HL-60 (cell line): ENCODE results near the gene ZEB1.

Experiments used
- DNase-seq, 2 experiments: peaks; one replicate each; pipeline ENCODE4 v3.0.0-alpha.2; 2010 to 2020; ENCODE audit warnings: low read depth in 1 of 2, low spot score in 1 of 2
- H3K27ac ChIP-seq: fragments of 250-450 bp; sonication (Bioruptor Pico); replicated peaks from 2 replicates; pipeline ENCODE4 v1.5.1; 2020; ENCODE audit warnings: mild to moderate bottlenecking, moderate library complexity
- H3K27me3 ChIP-seq: fragments of 250-450 bp; sonication (Bioruptor Pico); 2 replicates; pipeline ENCODE4 v1.5.1; 2021; ENCODE audit warnings: mild to moderate bottlenecking, moderate library complexity; ENCODE audit not compliant: insufficient read depth, poor library complexity, severe bottlenecking
- H3K4me3 ChIP-seq: replicated peaks from 2 replicates; pipeline ENCODE4 v1.5.1; 2011; ENCODE audit warnings: mild to moderate bottlenecking, control low read depth, low read length; ENCODE audit not compliant: insufficient read depth
- GABPA ChIP-seq: IDR thresholded peaks from 2 replicates; pipeline ENCODE4 v1.6.1; 2012; ENCODE audit warnings: low read depth
- POLR2AphosphoS5 ChIP-seq: IDR thresholded peaks from 2 replicates; pipeline ENCODE4 v1.6.1; 2012; ENCODE audit warnings: low read depth
- SPI1 ChIP-seq: IDR thresholded peaks from 2 replicates; pipeline ENCODE4 v1.6.1; 2012; ENCODE audit warnings: low read depth, mild to moderate bottlenecking, borderline replicate concordance
- TF ChIP-seq, protein P1 (sequence below): IDR thresholded peaks from one replicate; pipeline ENCODE4 v1.5.1; 2011; ENCODE audit warnings: low read length, control low read depth, inconsistent platforms; ENCODE audit not compliant: insufficient read depth
- TF ChIP-seq, protein P2 (sequence below): IDR thresholded peaks from 2 replicates; pipeline ENCODE4 v1.6.1; 2012; ENCODE audit warnings: low read depth; ENCODE audit not compliant: insufficient replicate concordance

Gene ZEB1

DNA sequence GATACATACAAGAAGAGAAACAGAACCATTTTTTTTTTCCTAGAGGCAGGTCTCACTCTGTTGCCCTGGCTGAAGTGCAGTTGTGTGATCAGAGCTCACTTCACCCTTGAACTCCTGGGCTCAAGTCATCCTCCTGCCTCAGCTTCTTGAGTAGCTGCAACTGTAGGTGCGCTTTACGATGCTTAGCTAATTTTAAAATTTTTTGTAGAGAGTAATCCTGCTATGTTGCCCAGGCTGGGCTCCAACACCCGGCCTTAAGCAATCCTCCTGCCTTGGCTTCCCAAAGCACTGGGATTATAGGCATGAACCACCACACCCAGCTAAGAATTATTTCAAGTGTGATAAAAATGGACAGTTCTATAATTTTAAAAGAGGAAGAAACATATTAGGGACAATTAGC lies 5.6 kb upstream of the ZEB1 start:
- DNase-seq, result no peak
- Histone ChIP-seq H3K27me3 (no peaks in the 10 kb centered on the region), H3K27ac (no peak overlapping the region), H3K4me3 (no peak overlapping the region)
- TF ChIP-seq, protein P1, sequence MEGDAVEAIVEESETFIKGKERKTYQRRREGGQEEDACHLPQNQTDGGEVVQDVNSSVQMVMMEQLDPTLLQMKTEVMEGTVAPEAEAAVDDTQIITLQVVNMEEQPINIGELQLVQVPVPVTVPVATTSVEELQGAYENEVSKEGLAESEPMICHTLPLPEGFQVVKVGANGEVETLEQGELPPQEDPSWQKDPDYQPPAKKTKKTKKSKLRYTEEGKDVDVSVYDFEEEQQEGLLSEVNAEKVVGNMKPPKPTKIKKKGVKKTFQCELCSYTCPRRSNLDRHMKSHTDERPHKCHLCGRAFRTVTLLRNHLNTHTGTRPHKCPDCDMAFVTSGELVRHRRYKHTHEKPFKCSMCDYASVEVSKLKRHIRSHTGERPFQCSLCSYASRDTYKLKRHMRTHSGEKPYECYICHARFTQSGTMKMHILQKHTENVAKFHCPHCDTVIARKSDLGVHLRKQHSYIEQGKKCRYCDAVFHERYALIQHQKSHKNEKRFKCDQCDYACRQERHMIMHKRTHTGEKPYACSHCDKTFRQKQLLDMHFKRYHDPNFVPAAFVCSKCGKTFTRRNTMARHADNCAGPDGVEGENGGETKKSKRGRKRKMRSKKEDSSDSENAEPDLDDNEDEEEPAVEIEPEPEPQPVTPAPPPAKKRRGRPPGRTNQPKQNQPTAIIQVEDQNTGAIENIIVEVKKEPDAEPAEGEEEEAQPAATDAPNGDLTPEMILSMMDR, result no peak
- TF ChIP-seq, protein P2, sequence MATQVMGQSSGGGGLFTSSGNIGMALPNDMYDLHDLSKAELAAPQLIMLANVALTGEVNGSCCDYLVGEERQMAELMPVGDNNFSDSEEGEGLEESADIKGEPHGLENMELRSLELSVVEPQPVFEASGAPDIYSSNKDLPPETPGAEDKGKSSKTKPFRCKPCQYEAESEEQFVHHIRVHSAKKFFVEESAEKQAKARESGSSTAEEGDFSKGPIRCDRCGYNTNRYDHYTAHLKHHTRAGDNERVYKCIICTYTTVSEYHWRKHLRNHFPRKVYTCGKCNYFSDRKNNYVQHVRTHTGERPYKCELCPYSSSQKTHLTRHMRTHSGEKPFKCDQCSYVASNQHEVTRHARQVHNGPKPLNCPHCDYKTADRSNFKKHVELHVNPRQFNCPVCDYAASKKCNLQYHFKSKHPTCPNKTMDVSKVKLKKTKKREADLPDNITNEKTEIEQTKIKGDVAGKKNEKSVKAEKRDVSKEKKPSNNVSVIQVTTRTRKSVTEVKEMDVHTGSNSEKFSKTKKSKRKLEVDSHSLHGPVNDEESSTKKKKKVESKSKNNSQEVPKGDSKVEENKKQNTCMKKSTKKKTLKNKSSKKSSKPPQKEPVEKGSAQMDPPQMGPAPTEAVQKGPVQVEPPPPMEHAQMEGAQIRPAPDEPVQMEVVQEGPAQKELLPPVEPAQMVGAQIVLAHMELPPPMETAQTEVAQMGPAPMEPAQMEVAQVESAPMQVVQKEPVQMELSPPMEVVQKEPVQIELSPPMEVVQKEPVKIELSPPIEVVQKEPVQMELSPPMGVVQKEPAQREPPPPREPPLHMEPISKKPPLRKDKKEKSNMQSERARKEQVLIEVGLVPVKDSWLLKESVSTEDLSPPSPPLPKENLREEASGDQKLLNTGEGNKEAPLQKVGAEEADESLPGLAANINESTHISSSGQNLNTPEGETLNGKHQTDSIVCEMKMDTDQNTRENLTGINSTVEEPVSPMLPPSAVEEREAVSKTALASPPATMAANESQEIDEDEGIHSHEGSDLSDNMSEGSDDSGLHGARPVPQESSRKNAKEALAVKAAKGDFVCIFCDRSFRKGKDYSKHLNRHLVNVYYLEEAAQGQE, result no peak
- TF ChIP-seq SPI1, result no peak

- no peak for DNase-seq
These were observed 4.5 kb upstream of the ZEB1 start for GRCh38 chr10:31314256-31315150.

GRCh38 chr10:31315453-31315852 lies 3.6 kb upstream of the ZEB1 start:
- TF ChIP-seq POLR2AphosphoS5, result no peak
- TF ChIP-seq, protein P2, result no peak
- TF ChIP-seq, protein P1, result no peak
- TF ChIP-seq SPI1, result no peak
- TF ChIP-seq GABPA, result no peak
- Histone ChIP-seq H3K27me3 (no peaks in the 10 kb centered on the region), H3K27ac (no peak overlapping the region), H3K4me3 (no peak overlapping the region)
- DNase-seq, result no peak

More at GRCh38 chr10:31314256-31315150, 4.5 kb upstream of the ZEB1 start:
- Histone ChIP-seq H3K27me3 (no peaks in the 10 kb centered on the region), H3K27ac (no peak overlapping the region), H3K4me3 (no peak overlapping the region)
- TF ChIP-seq, protein P2, result no peak
- TF ChIP-seq POLR2AphosphoS5 (no peak), GABPA (no peak), SPI1 (no peak)
- TF ChIP-seq, protein P1, result no peak
